ENCODE results near the gene GRM2.

GRCh38 chr3:51709675-51710074, 2.8 kb downstream of the GRM2 start:
- TF ChIP-seq, protein P1, sequence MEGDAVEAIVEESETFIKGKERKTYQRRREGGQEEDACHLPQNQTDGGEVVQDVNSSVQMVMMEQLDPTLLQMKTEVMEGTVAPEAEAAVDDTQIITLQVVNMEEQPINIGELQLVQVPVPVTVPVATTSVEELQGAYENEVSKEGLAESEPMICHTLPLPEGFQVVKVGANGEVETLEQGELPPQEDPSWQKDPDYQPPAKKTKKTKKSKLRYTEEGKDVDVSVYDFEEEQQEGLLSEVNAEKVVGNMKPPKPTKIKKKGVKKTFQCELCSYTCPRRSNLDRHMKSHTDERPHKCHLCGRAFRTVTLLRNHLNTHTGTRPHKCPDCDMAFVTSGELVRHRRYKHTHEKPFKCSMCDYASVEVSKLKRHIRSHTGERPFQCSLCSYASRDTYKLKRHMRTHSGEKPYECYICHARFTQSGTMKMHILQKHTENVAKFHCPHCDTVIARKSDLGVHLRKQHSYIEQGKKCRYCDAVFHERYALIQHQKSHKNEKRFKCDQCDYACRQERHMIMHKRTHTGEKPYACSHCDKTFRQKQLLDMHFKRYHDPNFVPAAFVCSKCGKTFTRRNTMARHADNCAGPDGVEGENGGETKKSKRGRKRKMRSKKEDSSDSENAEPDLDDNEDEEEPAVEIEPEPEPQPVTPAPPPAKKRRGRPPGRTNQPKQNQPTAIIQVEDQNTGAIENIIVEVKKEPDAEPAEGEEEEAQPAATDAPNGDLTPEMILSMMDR (conservative IDR thresholded peaks at IDR 0.05 in 1 of 2, IDR thresholded peaks at IDR 0.05 in 1 of 2; ENCODE audit: low read depth in 1 of 2, low read length in 2 of 2): no peak
- TF ChIP-seq EZH2 (IDR thresholded peaks at IDR 0.05; ENCODE audit: low read length, missing control alignments): no peak

Data from fibroblast of lung (primary cell).